Suprapubic skin (tissue), 4 donors: Measurements from ENCODE around the gene PDLIM3. TPM values are rescaled to one million over a fixed set of nuclear protein-coding genes. Genes with fewer than 3 reads are reported as not detected.
A peak's percentile ranks its signal among the peaks of the same experiment; 100 is the strongest.

Experiments used
- DNase-seq, 2 donors: peaks; one replicate each; pipeline ENCODE4 v3.0.0-alpha.2; 2019; ENCODE audit warnings: low spot score in 2 of 2
- H3K27ac ChIP-seq: fragments of 200-600 bp; sonication (generic); one replicate; pipeline ENCODE4 v1.5.1; 2019
- H3K27me3 ChIP-seq: fragments of 200-600 bp; sonication (generic); one replicate; pipeline ENCODE4 v1.5.1; 2019
- H3K36me3 ChIP-seq: fragments of 200-600 bp; sonication (generic); one replicate; pipeline ENCODE4 v1.5.1; 2019
- H3K4me1 ChIP-seq: fragments of 200-600 bp; sonication (generic); one replicate; pipeline ENCODE4 v1.5.1; 2019
- H3K4me3 ChIP-seq: fragments of 200-600 bp; sonication (generic); one replicate; pipeline ENCODE4 v1.5.1; 2019; ENCODE audit warnings: mild to moderate bottlenecking
- H3K9me3 ChIP-seq: fragments of 200-600 bp; sonication (generic); one replicate; pipeline ENCODE4 v1.5.1; 2019
- CTCF ChIP-seq, 2 donors: fragments of 200-600 bp in 1 of 2; fragments of 450-650 bp in 1 of 2; sonication (generic) in 1 of 2; IDR thresholded peaks; one replicate each; pipeline ENCODE4 v1.5.1; 2016 to 2019; ENCODE audit warnings: antibody characterized with exemption in 2 of 2, mild to moderate bottlenecking in 1 of 2, moderate library complexity in 1 of 2
- EP300 ChIP-seq: sonication (generic); formaldehyde crosslinking; IDR thresholded peaks from one replicate; pipeline ENCODE4 v1.6.1; 2017; ENCODE audit warnings: antibody characterized with exemption
- POLR2A ChIP-seq, 2 donors: fragments of 450-650 bp; IDR thresholded peaks; one replicate each; pipeline ENCODE4 v1.6.1; 2017; ENCODE audit warnings: antibody characterized with exemption in 2 of 2, mild to moderate bottlenecking in 2 of 2, moderate library complexity in 2 of 2
- POLR2AphosphoS5 ChIP-seq, 3 donors: sonication (generic); formaldehyde crosslinking; IDR thresholded peaks; one replicate each; pipeline ENCODE4 v1.6.1; 2017; ENCODE audit warnings: antibody characterized with exemption in 3 of 3
- WGBS: methylation state at CpG from one replicate; pipeline ENCODE4 v1.1.5; 2018; 5-methylcytosine and 5-hydroxymethylcytosine counted together
- total RNA-seq, 4 donors: library from RNA; depleted of rRNA; stranded (reverse); fragments of >200 nt; gene quantifications; one replicate each; pipeline ENCODE4 v1.1.0, GENCODE V29; 2016

The PDLIM3 gene
- total RNA-seq, 4 donors from 2014 or later, result 13.9 to 31.4 (median 23.1) TPM

GRCh38 chr4:185567381-185568376 lies 32.4 kb upstream of the PDLIM3 start:
- H3K36me3 ChIP-seq, result no peaks in the 10 kb centered on the region
- no peaks in the 10 kb centered on the region for H3K27me3 ChIP-seq
- DNase-seq, result peak in 1 of 2 donors; percentile 80
- H3K27ac ChIP-seq, result peak overlapping the region; percentile 91
- 34% methylated on average over 21 of the region's 21 CpGs for WGBS
- H3K9me3 ChIP-seq, result no peaks in the 10 kb centered on the region
- H3K4me1 ChIP-seq, result peaks cover 25% of the 10 kb centered on the region
- no peak overlapping the region for H3K4me3 ChIP-seq
- TF ChIP-seq EP300 (no peak), POLR2A (IDR thresholded peaks at IDR 0.05) (no peak), CTCF (IDR thresholded peaks at IDR 0.05) (no peak), POLR2AphosphoS5 (IDR thresholded peaks at IDR 0.05) (no peak)

- no peak for DNase-seq
- peak overlapping the region; percentile 91 for H3K27ac ChIP-seq
- peaks cover 25% of the 10 kb centered on the region for H3K4me1 ChIP-seq
These were observed 31.7 kb upstream of the PDLIM3 start for GRCh38 chr4:185566972-185567371.

GRCh38 chr4:185566425-185566824 lies 31.1 kb upstream of the PDLIM3 start:
- H3K36me3 ChIP-seq, result no peaks in the 10 kb centered on the region
- peak overlapping the region; percentile 91 for H3K27ac ChIP-seq
- no peaks in the 10 kb centered on the region for H3K9me3 ChIP-seq
- 44% methylated on average over 8 of the region's 8 CpGs for WGBS
- H3K4me3 ChIP-seq, result no peak overlapping the region
- peaks cover 25% of the 10 kb centered on the region for H3K4me1 ChIP-seq
- TF ChIP-seq CTCF (IDR thresholded peaks at IDR 0.05) (no peak), POLR2A (IDR thresholded peaks at IDR 0.05) (no peak), EP300 (no peak), POLR2AphosphoS5 (IDR thresholded peaks at IDR 0.05) (no peak)
- no peak for DNase-seq
- no peaks in the 10 kb centered on the region for H3K27me3 ChIP-seq

More at GRCh38 chr4:185566972-185567371, 31.7 kb upstream of the PDLIM3 start:
- Histone ChIP-seq H3K27me3 (no peaks in the 10 kb centered on the region), H3K36me3 (no peaks in the 10 kb centered on the region), H3K4me3 (no peak overlapping the region), H3K9me3 (no peaks in the 10 kb centered on the region)
- TF ChIP-seq POLR2A (IDR thresholded peaks at IDR 0.05) (no peak), CTCF (IDR thresholded peaks at IDR 0.05) (no peak), POLR2AphosphoS5 (IDR thresholded peaks at IDR 0.05) (no peak), EP300 (no peak)
- WGBS, result 26% methylated on average over 1 of the region's 1 CpG

GRCh38 chr4:185565696-185566095 lies 30.4 kb upstream of the PDLIM3 start:
- H3K27me3 ChIP-seq, result no peaks in the 10 kb centered on the region
- H3K36me3 ChIP-seq, result no peaks in the 10 kb centered on the region
- DNase-seq, result no peak
- WGBS, result 75% methylated on average over 3 of the region's 3 CpGs
- no peaks in the 10 kb centered on the region for H3K9me3 ChIP-seq
- peaks cover 25% of the 10 kb centered on the region for H3K4me1 ChIP-seq
- H3K4me3 ChIP-seq, result no peak overlapping the region
- peak overlapping the region; percentile 91 for H3K27ac ChIP-seq
- no peak for TF ChIP-seq CTCF (IDR thresholded peaks at IDR 0.05)
- no peak for TF ChIP-seq EP300
- TF ChIP-seq POLR2AphosphoS5 (IDR thresholded peaks at IDR 0.05), result no peak
- TF ChIP-seq POLR2A (IDR thresholded peaks at IDR 0.05), result no peak

- Histone ChIP-seq H3K4me3 (no peak overlapping the region), H3K36me3 (no peaks in the 10 kb centered on the region), H3K27me3 (no peaks in the 10 kb centered on the region), H3K27ac (no peak overlapping the region), H3K4me1 (peaks cover 25% of the 10 kb centered on the region), H3K9me3 (no peaks in the 10 kb centered on the region)
- 69% methylated on average over 3 of the region's 3 CpGs for WGBS
- no peak for TF ChIP-seq POLR2AphosphoS5 (IDR thresholded peaks at IDR 0.05)
- no peak for TF ChIP-seq EP300
- TF ChIP-seq POLR2A (IDR thresholded peaks at IDR 0.05), result no peak
- TF ChIP-seq CTCF (IDR thresholded peaks at IDR 0.05), result no peak
- no peak for DNase-seq
These were observed 29.0 kb upstream of the PDLIM3 start for GRCh38 chr4:185564349-185564748.
